ENCODE measurements around the gene GRB10. TPM values are rescaled to one million over a fixed set of nuclear protein-coding genes. Genes with fewer than 3 reads are reported as not detected.

Gene GRB10
- total RNA-seq, 1 donor from 2014 or later: 33.9 TPM

DNA sequence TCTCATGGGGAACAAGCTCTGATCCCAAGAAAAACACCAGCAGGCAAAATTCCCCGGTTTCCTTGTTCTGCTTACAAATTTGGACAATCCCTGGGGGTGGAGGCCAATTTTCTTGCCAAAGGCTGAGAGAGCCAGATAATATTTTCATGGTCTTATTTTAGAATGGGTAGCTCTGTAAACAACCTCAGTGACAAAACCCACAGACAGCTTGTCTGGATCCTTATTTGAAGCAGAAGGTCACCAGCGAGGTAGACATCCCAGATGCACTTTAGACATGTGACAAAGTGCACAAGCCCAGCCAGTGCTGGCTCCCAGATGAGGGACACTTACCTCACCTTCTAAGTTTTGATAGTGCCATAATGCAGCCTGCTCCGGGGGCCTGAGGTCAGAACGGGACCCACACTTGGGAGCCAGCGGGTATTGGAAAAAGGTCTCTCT is 114.9 kb downstream of the GRB10 start:
- no peaks in the 10 kb centered on the region for H3K4me1 ChIP-seq
- no peak for DNase-seq (ENCODE audit: low spot score)
- H3F3A ChIP-seq (ENCODE audit: low read depth): no peaks in the 10 kb centered on the region
- Mint-ChIP-seq H3K4me3 (no peak overlapping the region), H3K27me3 (ENCODE audit: insufficient read depth, low read depth) (peaks cover 5% of the 10 kb centered on the region), H3K36me3 (peaks cover 54% of the 10 kb centered on the region), H3K4me1 (no peaks in the 10 kb centered on the region), H3K27ac (no peak overlapping the region), H3K9me3 (peaks cover 4% of the 10 kb centered on the region)
- H4K20me1 ChIP-seq (ENCODE audit: low read depth): no peaks in the 10 kb centered on the region
- H3K9me3 ChIP-seq (ENCODE audit: low read depth): no peaks in the 10 kb centered on the region
- H3K27ac ChIP-seq: no peak overlapping the region
- H3K4me2 ChIP-seq: no peak overlapping the region
- no peaks in the 10 kb centered on the region for H3K79me2 ChIP-seq (ENCODE audit: low read depth)
- no peak overlapping the region for H3K4me3 ChIP-seq
- H3K36me3 ChIP-seq: no peaks in the 10 kb centered on the region
- no peak overlapping the region for H2AFZ ChIP-seq (replicated peaks)
- H3K9ac ChIP-seq: no peak overlapping the region
- no peak for TF ChIP-seq EZH2phosphoT487 (IDR thresholded peaks at IDR 0.05)
- TF ChIP-seq CTCF (IDR thresholded peaks at IDR 0.05): no peak
- no peak for TF ChIP-seq EZH2 (IDR thresholded peaks at IDR 0.05)
- no peaks in the 10 kb centered on the region for H3K27me3 ChIP-seq

GRCh38 chr7:50667338-50667737 is 115.4 kb downstream of the GRB10 start:
- no peak overlapping the region for H3K27ac ChIP-seq
- no peaks in the 10 kb centered on the region for H3K4me1 Mint-ChIP-seq
- no peak overlapping the region for H2AFZ ChIP-seq (replicated peaks)
- no peaks in the 10 kb centered on the region for H3K4me1 ChIP-seq
- no peak for TF ChIP-seq CTCF (IDR thresholded peaks at IDR 0.05)
- H3F3A ChIP-seq (ENCODE audit: low read depth): no peaks in the 10 kb centered on the region
- no peaks in the 10 kb centered on the region for H3K79me2 ChIP-seq (ENCODE audit: low read depth)
- no peak overlapping the region for H3K4me2 ChIP-seq
- H3K36me3 ChIP-seq: no peaks in the 10 kb centered on the region
- H3K36me3 Mint-ChIP-seq: peaks cover 54% of the 10 kb centered on the region
- no peaks in the 10 kb centered on the region for H3K9me3 ChIP-seq (ENCODE audit: low read depth)
- H3K27ac Mint-ChIP-seq: no peak overlapping the region
- peaks cover 4% of the 10 kb centered on the region for H3K9me3 Mint-ChIP-seq
- peaks cover 5% of the 10 kb centered on the region for H3K27me3 Mint-ChIP-seq (ENCODE audit: insufficient read depth, low read depth)
- DNase-seq (ENCODE audit: low spot score): no peak
- no peak overlapping the region for H3K9ac ChIP-seq
- no peaks in the 10 kb centered on the region for H4K20me1 ChIP-seq (ENCODE audit: low read depth)
- no peaks in the 10 kb centered on the region for H3K27me3 ChIP-seq
- H3K4me3 Mint-ChIP-seq: no peak overlapping the region
- no peak overlapping the region for H3K4me3 ChIP-seq

GRCh38 chr7:50666124-50666496 is 116.6 kb downstream of the GRB10 start:
- Histone ChIP-seq H3K27me3 (no peaks in the 10 kb centered on the region), H2AFZ (replicated peaks) (no peak overlapping the region), H3F3A (ENCODE audit: low read depth) (no peaks in the 10 kb centered on the region), H3K4me2 (no peak overlapping the region), H3K27ac (no peak overlapping the region), H3K9ac (no peak overlapping the region), H3K9me3 (ENCODE audit: low read depth) (no peaks in the 10 kb centered on the region), H3K79me2 (ENCODE audit: low read depth) (no peaks in the 10 kb centered on the region), H3K4me1 (no peaks in the 10 kb centered on the region), H3K4me3 (no peak overlapping the region), H3K36me3 (no peaks in the 10 kb centered on the region), H4K20me1 (ENCODE audit: low read depth) (no peaks in the 10 kb centered on the region)
- Mint-ChIP-seq H3K4me1 (no peaks in the 10 kb centered on the region), H3K4me3 (no peak overlapping the region), H3K27ac (no peak overlapping the region), H3K36me3 (peaks cover 42% of the 10 kb centered on the region), H3K9me3 (peaks cover 2% of the 10 kb centered on the region), H3K27me3 (ENCODE audit: insufficient read depth, low read depth) (peaks cover 2% of the 10 kb centered on the region)
- TF ChIP-seq EZH2 (IDR thresholded peaks at IDR 0.05) (no peak), EZH2phosphoT487 (IDR thresholded peaks at IDR 0.05) (no peak), CTCF (IDR thresholded peaks at IDR 0.05) (no peak)
- no peak for DNase-seq (ENCODE audit: low spot score)

Data from neural progenitor cell (in vitro differentiated cells).